H9 (cell line): ENCODE data around the gene GRID1. TPM values are rescaled to one million over a fixed set of nuclear protein-coding genes. Genes with fewer than 3 reads are reported as not detected.

Source experiments
- DNase-seq: peaks from one replicate; pipeline ENCODE4 v3.0.0-alpha.2; 2017
- H2AFZ ChIP-seq: one replicate; pipeline ENCODE4 v1.6.1; 2013; ENCODE audit warnings: mild to moderate bottlenecking, low read length, control low read depth, moderate library complexity
- H2AK5ac ChIP-seq: 2 replicates; pipeline ENCODE4 v1.6.1; 2013; ENCODE audit warnings: low read length, control low read depth, mixed read lengths; ENCODE audit not compliant: insufficient read length
- H2BK120ac ChIP-seq: one replicate; pipeline ENCODE4 v1.6.1; 2013; ENCODE audit warnings: low read depth, mild to moderate bottlenecking, low read length, control low read depth, inconsistent platforms; ENCODE audit not compliant: poor library complexity, severe bottlenecking
- H2BK12ac ChIP-seq: 2 replicates; pipeline ENCODE4 v1.6.1; 2013; ENCODE audit warnings: low read length, control low read depth, mixed read lengths, low read depth; ENCODE audit not compliant: insufficient read length
- H2BK15ac ChIP-seq: 2 replicates; pipeline ENCODE4 v1.6.1; 2013; ENCODE audit warnings: low read depth, low read length, control low read depth
- H2BK20ac ChIP-seq: one replicate; pipeline ENCODE4 v1.6.1; 2013; ENCODE audit warnings: low read depth, mild to moderate bottlenecking, low read length, control low read depth, inconsistent platforms; ENCODE audit not compliant: poor library complexity, severe bottlenecking
- H2BK5ac ChIP-seq: 2 replicates; pipeline ENCODE4 v1.6.1; 2013; ENCODE audit warnings: low read length, control low read depth, mixed read lengths; ENCODE audit not compliant: insufficient read length
- H3K14ac ChIP-seq: 2 replicates; pipeline ENCODE4 v1.6.1; 2013; ENCODE audit warnings: low read length, control low read depth; ENCODE audit not compliant: insufficient read depth
- H3K18ac ChIP-seq: 2 replicates; pipeline ENCODE4 v1.6.1; 2013; ENCODE audit warnings: low read depth, mild to moderate bottlenecking, mixed read lengths, low read length, control low read depth; ENCODE audit not compliant: insufficient read length
- H3K23ac ChIP-seq: 2 replicates; pipeline ENCODE4 v1.6.1; 2013; ENCODE audit warnings: low read length, control low read depth, mixed read lengths, low read depth; ENCODE audit not compliant: insufficient read length
- H3K23me2 ChIP-seq: 2 replicates; pipeline ENCODE4 v1.6.1; 2013; ENCODE audit warnings: low read depth, mild to moderate bottlenecking, mixed read lengths, low read length, control low read depth; ENCODE audit not compliant: insufficient read length, poor library complexity, severe bottlenecking
- H3K27ac ChIP-seq: 2 replicates; pipeline ENCODE4 v1.5.1; 2013; ENCODE audit warnings: low read length, control low read depth, mixed read lengths, low read depth; ENCODE audit not compliant: insufficient read length
- H3K27me3 ChIP-seq: 2 replicates; pipeline ENCODE4 v1.6.1; 2013; ENCODE audit warnings: low read length, control low read depth, inconsistent platforms; ENCODE audit not compliant: insufficient read depth
- H3K4ac ChIP-seq: 2 replicates; pipeline ENCODE4 v1.6.1; 2013; ENCODE audit warnings: low read depth, mild to moderate bottlenecking, control low read depth, inconsistent platforms, low read length, moderate library complexity
- H3K4me1 ChIP-seq: 2 replicates; pipeline ENCODE4 v1.6.1; 2013; ENCODE audit warnings: low read length, control low read depth, inconsistent platforms; ENCODE audit not compliant: insufficient read depth
- H3K4me2 ChIP-seq: 2 replicates; pipeline ENCODE4 v1.6.1; 2013; ENCODE audit warnings: low read length, control low read depth, mixed read lengths; ENCODE audit not compliant: insufficient read length, insufficient read depth
- H3K56ac ChIP-seq: 2 replicates; pipeline ENCODE4 v1.6.1; 2013; ENCODE audit warnings: low read depth, mild to moderate bottlenecking, mixed read lengths, low read length, control low read depth; ENCODE audit not compliant: insufficient read length
- H3K79me1 ChIP-seq: 2 replicates; pipeline ENCODE4 v1.6.1; 2013; ENCODE audit warnings: low read depth, mild to moderate bottlenecking, moderate library complexity, low read length, control low read depth, inconsistent platforms; ENCODE audit not compliant: insufficient read depth, poor library complexity, severe bottlenecking
- H3K79me2 ChIP-seq: 2 replicates; pipeline ENCODE4 v1.6.1; 2013; ENCODE audit warnings: low read length, control low read depth, inconsistent platforms; ENCODE audit not compliant: insufficient read depth
- H3K9ac ChIP-seq: 2 replicates; pipeline ENCODE4 v1.6.1; 2013; ENCODE audit warnings: low read length, control low read depth, mixed read lengths; ENCODE audit not compliant: insufficient read length; ENCODE audit errors: extremely low read depth
- H3K9me3 ChIP-seq: one replicate; pipeline ENCODE4 v1.6.1; 2013; ENCODE audit warnings: low read depth, low read length, inconsistent platforms; ENCODE audit not compliant: control insufficient read depth
- H3T11ph ChIP-seq: one replicate; pipeline ENCODE4 v1.6.1; 2013; ENCODE audit warnings: mild to moderate bottlenecking, low read length, control low read depth, inconsistent platforms
- H4K20me1 ChIP-seq: one replicate; pipeline ENCODE4 v1.6.1; 2013; ENCODE audit not compliant: control insufficient read depth, insufficient read length, insufficient read depth
- H4K5ac ChIP-seq: 2 replicates; pipeline ENCODE4 v1.6.1; 2013; ENCODE audit warnings: low read depth, mild to moderate bottlenecking, mixed read lengths, low read length, control low read depth; ENCODE audit not compliant: insufficient read length
- H4K8ac ChIP-seq: replicated peaks from 2 replicates; pipeline ENCODE4 v1.6.1; 2013; ENCODE audit warnings: low read length, control low read depth, mixed read lengths, low read depth; ENCODE audit not compliant: insufficient read length
- H4K91ac ChIP-seq: 2 replicates; pipeline ENCODE4 v1.6.1; 2013; ENCODE audit warnings: low read depth, mild to moderate bottlenecking, moderate library complexity, mixed read lengths, low read length, control low read depth; ENCODE audit not compliant: insufficient read length
- H3K27ac Mint-ChIP-seq, 3 experiments: 2 replicates in 2 of 3; 3 replicates in 1 of 3; pipeline ENCODE4 v1.8.0; 2020 to 2021; ENCODE audit warnings: mixed read lengths in 3 of 3, mild to moderate bottlenecking in 1 of 3, moderate library complexity in 1 of 3
- H3K27me3 Mint-ChIP-seq: 2 replicates; pipeline ENCODE4 v1.8.0; 2021; ENCODE audit warnings: low read depth, mild to moderate bottlenecking, moderate library complexity, mixed read lengths
- H3K36me3 Mint-ChIP-seq, 3 experiments: 2 replicates in 2 of 3; 3 replicates in 1 of 3; pipeline ENCODE4 v1.8.0; 2020 to 2021; ENCODE audit warnings: low read depth in 3 of 3, mixed read lengths in 3 of 3; ENCODE audit not compliant: insufficient read depth in 1 of 3
- H3K4me1 Mint-ChIP-seq, 2 experiments: 2 replicates each; pipeline ENCODE4 v1.8.0; 2020; ENCODE audit warnings: mixed read lengths in 2 of 2
- H3K4me3 Mint-ChIP-seq, 2 experiments: 2 replicates in 1 of 2; 3 replicates in 1 of 2; pipeline ENCODE4 v1.8.0; 2020 to 2021; ENCODE audit warnings: mild to moderate bottlenecking in 2 of 2, mixed read lengths in 2 of 2, moderate library complexity in 1 of 2
- H3K9me3 Mint-ChIP-seq, 2 experiments: 2 replicates in 1 of 2; 3 replicates in 1 of 2; pipeline ENCODE4 v1.8.0; 2020; ENCODE audit warnings: mild to moderate bottlenecking in 2 of 2, mixed read lengths in 2 of 2, moderate library complexity in 1 of 2
- CTCF ChIP-seq: fragments of 200-600 bp; sonication (generic); conservative IDR thresholded peaks from 3 replicates; pipeline ENCODE4 v1.8.0; 2021; ENCODE audit warnings: antibody characterized with exemption, mild to moderate bottlenecking
- WGBS: extraction: QIAGEN DNeasy Blood & Tissue Kit; methylation state at CpG from one replicate; pipeline ENCODE4 v1.1.7; 2013; ENCODE audit warnings: missing lambda C conversion rate, low lambda C conversion rate, mixed read lengths; ENCODE audit not compliant: insufficient read length; ENCODE audit errors: extremely low coverage; 5-methylcytosine and 5-hydroxymethylcytosine counted together
- total RNA-seq: library from RNA; stranded (reverse); gene quantifications from 2 replicates; pipeline ENCODE4 v1.2.1, GENCODE V29; 2021

Gene GRID1
- total RNA-seq, 1 experiment from 2014 or later, result 0.35 TPM

- no peak overlapping the region for H3K23ac ChIP-seq
- H3K9me3 Mint-ChIP-seq, result no peaks in the 10 kb centered on the region; a peak in 1 of 5 replicates
- H3K27ac ChIP-seq, result no peak overlapping the region
- H3K27me3 ChIP-seq, result no peaks in the 10 kb centered on the region
- no peak overlapping the region for H4K5ac ChIP-seq
- H3K56ac ChIP-seq, result no peak overlapping the region
- no peak overlapping the region for H4K8ac ChIP-seq
- H3K27me3 Mint-ChIP-seq, result no peaks in the 10 kb centered on the region
- no peak overlapping the region for H2BK120ac ChIP-seq
- no peaks in the 10 kb centered on the region for H3K36me3 Mint-ChIP-seq
- no peaks in the 10 kb centered on the region for H4K20me1 ChIP-seq
- no peak for TF ChIP-seq CTCF
- no peaks in the 10 kb centered on the region for H3K79me1 ChIP-seq
- no peak overlapping the region for H3K9ac ChIP-seq
- no peak overlapping the region for H2BK15ac ChIP-seq
- no peak overlapping the region for H3K27ac Mint-ChIP-seq
- no peaks in the 10 kb centered on the region for H3K79me2 ChIP-seq
- H3T11ph ChIP-seq, result no peak overlapping the region
- H2BK12ac ChIP-seq, result no peak overlapping the region
- H3K4me3 Mint-ChIP-seq, result no peak overlapping the region
- no peak overlapping the region for H2BK20ac ChIP-seq
- no peak overlapping the region for H3K4me2 ChIP-seq
- no peak overlapping the region for H4K91ac ChIP-seq
- no peak overlapping the region for H3K4ac ChIP-seq
- H3K9me3 ChIP-seq, result no peaks in the 10 kb centered on the region
- no peak overlapping the region for H2AK5ac ChIP-seq
- DNase-seq, result no peak
- H2AFZ ChIP-seq, result no peak overlapping the region
- H3K23me2 ChIP-seq, result no peaks in the 10 kb centered on the region
- no CpG with 5 or more reads among the region's 2 CpGs for WGBS
- H3K4me1 ChIP-seq, result no peaks in the 10 kb centered on the region
- no peak overlapping the region for H3K18ac ChIP-seq
- H3K14ac ChIP-seq, result no peak overlapping the region
- H2BK5ac ChIP-seq, result no peak overlapping the region
- H3K4me1 Mint-ChIP-seq, result no peaks in the 10 kb centered on the region
Observed at GRCh38 chr10:86102031-86102430, 264.6 kb downstream of the GRID1 start.
